OCI-LY1 (cell line): ENCODE data around the gene UCKL1.

Source experiments
- H2AFZ ChIP-seq: fragments of 200-600 bp; sonication (generic), shearing (Covaris generic); 2 replicates; pipeline ENCODE4 v1.6.0; 2014; ENCODE audit warnings: antibody characterized with exemption, mild to moderate bottlenecking, low read length
- H3F3A ChIP-seq: fragments of 200-600 bp; sonication (generic), shearing (Covaris generic); 2 replicates; pipeline ENCODE4 v1.6.0; 2014; ENCODE audit warnings: mild to moderate bottlenecking, antibody characterized with exemption, low read length, moderate library complexity; ENCODE audit not compliant: insufficient read depth
- H3K27ac ChIP-seq: fragments of 200-600 bp; sonication (generic); 2 replicates; pipeline ENCODE4 v1.5.1; 2014; ENCODE audit warnings: low read length, mixed run types, mild to moderate bottlenecking, low read depth; ENCODE audit not compliant: poor library complexity, severe bottlenecking
- H3K27me3 ChIP-seq: fragments of 200-600 bp; sonication (generic); 2 replicates; pipeline ENCODE4 v1.6.0; 2014; ENCODE audit warnings: antibody characterized with exemption, mild to moderate bottlenecking, low read length, moderate library complexity; ENCODE audit not compliant: insufficient read depth
- H3K36me3 ChIP-seq: fragments of 200-600 bp; sonication (generic); 2 replicates; pipeline ENCODE4 v1.6.1; 2014; ENCODE audit warnings: mild to moderate bottlenecking, antibody characterized with exemption, low read length, moderate library complexity, mixed read lengths; ENCODE audit not compliant: insufficient read depth
- H3K4me1 ChIP-seq: fragments of 200-600 bp; sonication (generic); 2 replicates; pipeline ENCODE4 v1.5.1; 2014; ENCODE audit warnings: mild to moderate bottlenecking, low read length, moderate library complexity; ENCODE audit not compliant: insufficient read depth, severe bottlenecking
- H3K4me2 ChIP-seq: fragments of 200-600 bp; sonication (generic), shearing (Covaris generic); 2 replicates; pipeline ENCODE4 v1.6.1; 2014; ENCODE audit warnings: low read length
- H3K4me3 ChIP-seq: fragments of 200-600 bp; sonication (generic); 2 replicates; pipeline ENCODE4 v1.5.1; 2014; ENCODE audit warnings: low read length, low read depth, mild to moderate bottlenecking, mixed read lengths; ENCODE audit not compliant: poor library complexity, severe bottlenecking
- H3K79me2 ChIP-seq: fragments of 200-600 bp; shearing (Covaris generic); 2 replicates; pipeline ENCODE4 v1.6.1; 2016; ENCODE audit warnings: mixed run types, low read length, mixed read lengths; ENCODE audit not compliant: insufficient read depth
- H3K9ac ChIP-seq: fragments of 200-600 bp; sonication (generic), shearing (Covaris generic); 2 replicates; pipeline ENCODE4 v1.6.1; 2014; ENCODE audit warnings: mild to moderate bottlenecking, low read length, mixed read lengths
- H3K9me2 ChIP-seq: fragments of 200-600 bp; sonication (generic), shearing (Covaris generic); 2 replicates; pipeline ENCODE4 v1.6.1; 2014; ENCODE audit warnings: low read depth, mild to moderate bottlenecking, low read length, mixed read lengths
- H3K9me3 ChIP-seq: fragments of 200-600 bp; shearing (Covaris generic); 2 replicates; pipeline ENCODE4 v1.6.1; 2014; ENCODE audit warnings: low read length, mixed read lengths
- H4K20me1 ChIP-seq: fragments of 200-600 bp; sonication (generic), shearing (Covaris generic); 2 replicates; pipeline ENCODE4 v1.6.0; 2016; ENCODE audit warnings: mild to moderate bottlenecking, low read length; ENCODE audit not compliant: insufficient read depth
- CTCF ChIP-seq: fragments of 200-600 bp; sonication (generic), shearing (Covaris generic); IDR thresholded peaks from 2 replicates; pipeline ENCODE4 v1.5.1; 2017; ENCODE audit warnings: mild to moderate bottlenecking, antibody characterized with exemption, low read length, moderate library complexity, mixed read lengths
- EZH2 ChIP-seq: fragments of 200-600 bp; sonication (generic), shearing (Covaris generic); IDR thresholded peaks from 2 replicates; pipeline ENCODE4 v1.8.0; 2017; ENCODE audit warnings: borderline replicate concordance, mixed run types, mild to moderate bottlenecking, antibody characterized with exemption, low read length, moderate library complexity, mixed read lengths

Gene UCKL1

GRCh38 chr20:63890201-63890576, 66.0 kb downstream of the UCKL1 start:
- Histone ChIP-seq H3K4me3 (no peak overlapping the region), H3K4me1 (no peaks in the 10 kb centered on the region), H3F3A (no peaks in the 10 kb centered on the region), H3K9me3 (no peaks in the 10 kb centered on the region), H3K36me3 (peaks cover 42% of the 10 kb centered on the region), H3K27ac (no peak overlapping the region), H3K4me2 (no peak overlapping the region), H3K79me2 (no peaks in the 10 kb centered on the region), H3K9me2 (no peaks in the 10 kb centered on the region), H3K27me3 (no peaks in the 10 kb centered on the region), H3K9ac (no peak overlapping the region), H4K20me1 (no peaks in the 10 kb centered on the region), H2AFZ (no peak overlapping the region)
- TF ChIP-seq EZH2: no peak
- no peak for TF ChIP-seq CTCF
